ENCODE results near the gene LRRTM2.

Gene LRRTM2

GRCh38 chr5:138873466-138874221 is 1.5 kb downstream of the LRRTM2 start:
- no peak for TF ChIP-seq CTCF (IDR thresholded peaks at IDR 0.05; ENCODE audit: low read depth, low read length, missing control alignments)
- in situ Hi-C loops (cut with HindIII; ENCODE audit: low pct_ligation_motif_present, low sequenced_read_pairs) = no loop called here
- no peak overlapping the region for H3K27ac ChIP-seq
- no peak for DNase-seq
- H3K36me3 ChIP-seq (replicated peaks) = no peaks in the 10 kb centered on the region
- H3K4me3 ChIP-seq (ENCODE audit: low read depth, low read length) = no peak overlapping the region
- H3K27me3 ChIP-seq (replicated peaks) = no peaks in the 10 kb centered on the region

- no peaks in the 10 kb centered on the region for H3K27me3 ChIP-seq (replicated peaks)
- in situ Hi-C loops (cut with HindIII; ENCODE audit: low pct_ligation_motif_present, low sequenced_read_pairs) = no loop called here
- no peak for DNase-seq
- H3K4me3 ChIP-seq (ENCODE audit: low read depth, low read length) = no peak overlapping the region
- no peak overlapping the region for H3K27ac ChIP-seq
- no peaks in the 10 kb centered on the region for H3K36me3 ChIP-seq (replicated peaks)
- no peak for TF ChIP-seq CTCF (IDR thresholded peaks at IDR 0.05; ENCODE audit: low read depth, low read length, missing control alignments)
These were observed 2.2 kb downstream of the LRRTM2 start for GRCh38 chr5:138872841-138873465.

- in situ Hi-C loops (cut with HindIII; ENCODE audit: low pct_ligation_motif_present, low sequenced_read_pairs) = no loop called here
- Histone ChIP-seq H3K27ac (peak overlapping the region; percentile 24), H3K27me3 (replicated peaks) (no peaks in the 10 kb centered on the region), H3K4me3 (ENCODE audit: low read depth, low read length) (no peak overlapping the region), H3K36me3 (replicated peaks) (no peaks in the 10 kb centered on the region)
- DNase-seq = no peak
- TF ChIP-seq CTCF (IDR thresholded peaks at IDR 0.05; ENCODE audit: low read depth, low read length, missing control alignments) = no peak
These were observed 4.5 kb downstream of the LRRTM2 start for GRCh38 chr5:138870611-138871010.

GRCh38 chr5:138869763-138870500 is 5.2 kb downstream of the LRRTM2 start:
- no peak for TF ChIP-seq CTCF (IDR thresholded peaks at IDR 0.05; ENCODE audit: low read depth, low read length, missing control alignments)
- peak; percentile 66 for DNase-seq
- H3K36me3 ChIP-seq (replicated peaks) = no peaks in the 10 kb centered on the region
- no peak overlapping the region for H3K4me3 ChIP-seq (ENCODE audit: low read depth, low read length)
- in situ Hi-C loops (cut with HindIII; ENCODE audit: low pct_ligation_motif_present, low sequenced_read_pairs) = no loop called here
- H3K27ac ChIP-seq = peak overlapping the region; percentile 24
- H3K27me3 ChIP-seq (replicated peaks) = no peaks in the 10 kb centered on the region

- Histone ChIP-seq H3K27me3 (replicated peaks) (no peaks in the 10 kb centered on the region), H3K36me3 (replicated peaks) (no peaks in the 10 kb centered on the region), H3K27ac (no peak overlapping the region), H3K4me3 (ENCODE audit: low read depth, low read length) (no peak overlapping the region)
- no peak for TF ChIP-seq CTCF (IDR thresholded peaks at IDR 0.05; ENCODE audit: low read depth, low read length, missing control alignments)
- no peak for DNase-seq
- in situ Hi-C loops (cut with HindIII; ENCODE audit: low pct_ligation_motif_present, low sequenced_read_pairs) = no loop called here
These were observed 6.1 kb downstream of the LRRTM2 start for GRCh38 chr5:138869038-138869437.

All from brain microvascular endothelial cell (primary cell).